Esophagus (tissue), 2 donors: ENCODE results near the gene SPACA6. TPM values are rescaled to one million over a fixed set of nuclear protein-coding genes. Genes with fewer than 3 reads are reported as not detected.

Experiments
- H3K27ac ChIP-seq, 2 donors: one replicate each; pipeline ENCODE4 v1.5.1; 2013; ENCODE audit warnings: low read depth in 2 of 2, mild to moderate bottlenecking in 2 of 2, inconsistent platforms in 1 of 2, low read length in 1 of 2, moderate library complexity in 1 of 2
- H3K27me3 ChIP-seq, 2 donors: one replicate each; pipeline ENCODE4 v1.6.1; 2013; ENCODE audit warnings: low read length in 2 of 2, control low read depth in 1 of 2, mild to moderate bottlenecking in 1 of 2; ENCODE audit not compliant: insufficient read depth in 2 of 2, control insufficient read depth in 1 of 2
- H3K36me3 ChIP-seq, 2 donors: one replicate each; pipeline ENCODE4 v1.6.1; 2013; ENCODE audit warnings: low read length in 1 of 2; ENCODE audit not compliant: control insufficient read depth in 2 of 2, insufficient read depth in 2 of 2
- H3K4me1 ChIP-seq, 2 donors: one replicate each; pipeline ENCODE4 v1.6.1; 2013; ENCODE audit warnings: low read length in 1 of 2; ENCODE audit not compliant: control insufficient read depth in 2 of 2, insufficient read depth in 2 of 2
- H3K4me3 ChIP-seq, 2 donors: one replicate each; pipeline ENCODE4 v1.5.1; 2013; ENCODE audit warnings: low read length in 2 of 2, mild to moderate bottlenecking in 2 of 2, low read depth in 1 of 2, moderate library complexity in 1 of 2
- H3K9me3 ChIP-seq, 2 donors: one replicate each; pipeline ENCODE4 v1.6.1; 2013; ENCODE audit warnings: mild to moderate bottlenecking in 2 of 2, low read depth in 1 of 2, low read length in 1 of 2, moderate library complexity in 1 of 2; ENCODE audit not compliant: control insufficient read depth in 2 of 2, insufficient read depth in 1 of 2
- WGBS, 2 donors: extraction: QIAGEN DNeasy Blood & Tissue Kit; methylation state at CpG; one replicate each; pipeline ENCODE4 v1.1.7; 2013; 5-methylcytosine and 5-hydroxymethylcytosine counted together
- polyA plus RNA-seq, 2 donors: library from polyadenylated mRNA; stranded (reverse); fragments of 200-250 nt; gene quantifications; one replicate each; pipeline ENCODE4 v1.2.3, GENCODE V29; 2013
- donor health status: healthy with polysubstance abuse.
- donor health status: Bipolar disorder and iron deficiency.

SPACA6 gene
- polyA plus RNA-seq, 2 donors = 4.4 to 14.0 TPM

GRCh38 chr19:51702825-51703574, 9.9 kb downstream of the SPACA6 start:
- no peaks in the 10 kb centered on the region for H3K9me3 ChIP-seq
- no peaks in the 10 kb centered on the region for H3K36me3 ChIP-seq
- peak overlapping the region; percentile 91 to 94 for H3K27ac ChIP-seq
- peaks cover 4 to 10% of the 10 kb centered on the region in 2 donors for H3K4me1 ChIP-seq
- H3K4me3 ChIP-seq = peak overlapping the region; percentile 62 to 72
- WGBS, 2 donors = 19 to 22% methylated on average over 42 to 46 of the region's 46 CpGs
- no peaks in the 10 kb centered on the region for H3K27me3 ChIP-seq

- Histone ChIP-seq H3K4me1 (peaks cover 4 to 10% of the 10 kb centered on the region in 2 donors), H3K36me3 (no peaks in the 10 kb centered on the region), H3K9me3 (no peaks in the 10 kb centered on the region), H3K27ac (peak overlapping the region; percentile 91 to 94), H3K27me3 (no peaks in the 10 kb centered on the region), H3K4me3 (peak overlapping the region; percentile 62 to 72)
- WGBS, 2 donors = 1 to 2% methylated on average over 64 to 74 of the region's 74 CpGs
Observed at GRCh38 chr19:51703575-51704515, 10.7 kb downstream of the SPACA6 start.

GRCh38 chr19:51704626-51705025, 11.5 kb downstream of the SPACA6 start:
- H3K27ac ChIP-seq = peak overlapping the region; percentile 91 to 94
- H3K4me1 ChIP-seq = peaks cover 4 to 10% of the 10 kb centered on the region in 2 donors
- H3K9me3 ChIP-seq = no peaks in the 10 kb centered on the region
- no peaks in the 10 kb centered on the region for H3K36me3 ChIP-seq
- peak overlapping the region; percentile 62 to 72 for H3K4me3 ChIP-seq
- WGBS, 2 donors = 18 to 31% methylated on average over 4 of the region's 4 CpGs
- no peaks in the 10 kb centered on the region for H3K27me3 ChIP-seq

GRCh38 chr19:51706296-51706695, 13.2 kb downstream of the SPACA6 start:
- H3K4me1 ChIP-seq = peaks cover 4 to 10% of the 10 kb centered on the region in 2 donors
- H3K4me3 ChIP-seq = no peak overlapping the region
- H3K27ac ChIP-seq = no peak overlapping the region
- WGBS, 2 donors = 98 to 100% methylated on average over 4 of the region's 4 CpGs
- H3K9me3 ChIP-seq = no peaks in the 10 kb centered on the region
- H3K27me3 ChIP-seq = no peaks in the 10 kb centered on the region
- no peaks in the 10 kb centered on the region for H3K36me3 ChIP-seq

- WGBS, 2 donors = 93 to 96% methylated on average over 3 of the region's 3 CpGs
- Histone ChIP-seq H3K36me3 (no peaks in the 10 kb centered on the region), H3K4me3 (no peak overlapping the region), H3K27me3 (no peaks in the 10 kb centered on the region), H3K9me3 (no peaks in the 10 kb centered on the region), H3K4me1 (peaks cover 4 to 8% of the 10 kb centered on the region in 2 donors), H3K27ac (no peak overlapping the region)
Observed at GRCh38 chr19:51706885-51707284, 13.8 kb downstream of the SPACA6 start.

GRCh38 chr19:51708811-51709210, 15.7 kb downstream of the SPACA6 start:
- H3K27ac ChIP-seq = no peak overlapping the region
- WGBS, 2 donors = 76 to 79% methylated on average over 4 of the region's 4 CpGs
- no peaks in the 10 kb centered on the region for H3K9me3 ChIP-seq
- H3K4me3 ChIP-seq = no peak overlapping the region
- no peaks in the 10 kb centered on the region for H3K36me3 ChIP-seq
- peaks cover 0 to 2% of the 10 kb centered on the region in 2 donors for H3K4me1 ChIP-seq
- H3K27me3 ChIP-seq = no peaks in the 10 kb centered on the region

- H3K36me3 ChIP-seq = no peaks in the 10 kb centered on the region
- peaks cover 0 to 3% of the 10 kb centered on the region in 2 donors for H3K4me1 ChIP-seq
- H3K27me3 ChIP-seq = no peaks in the 10 kb centered on the region
- H3K4me3 ChIP-seq = no peak overlapping the region
- no peaks in the 10 kb centered on the region for H3K9me3 ChIP-seq
- H3K27ac ChIP-seq = no peak overlapping the region
- WGBS, 2 donors = 55 to 64% methylated on average over 6 of the region's 6 CpGs
Observed at GRCh38 chr19:51709575-51709974, 16.4 kb downstream of the SPACA6 start.

- WGBS, 2 donors = 39 to 69% methylated on average over 2 of the region's 2 CpGs
- Histone ChIP-seq H3K36me3 (no peaks in the 10 kb centered on the region), H3K4me3 (no peak overlapping the region)
Observed at GRCh38 chr19:51710163-51710562, 17.0 kb downstream of the SPACA6 start.

GRCh38 chr19:51711702-51712101, 18.6 kb downstream of the SPACA6 start:
- Histone ChIP-seq H3K9me3 (no peaks in the 10 kb centered on the region), H3K27ac (no peak overlapping the region), H3K4me1 (peaks cover 0 to 3% of the 10 kb centered on the region in 2 donors), H3K27me3 (no peaks in the 10 kb centered on the region), H3K36me3 (no peaks in the 10 kb centered on the region), H3K4me3 (no peak overlapping the region)
- WGBS, 2 donors = 81 to 91% methylated on average over 1 of the region's 1 CpG

More at GRCh38 chr19:51710163-51710562, 17.0 kb downstream of the SPACA6 start:
- no peaks in the 10 kb centered on the region for H3K27me3 ChIP-seq
- H3K27ac ChIP-seq = no peak overlapping the region
- H3K4me1 ChIP-seq = peaks cover 0 to 3% of the 10 kb centered on the region in 2 donors
- H3K9me3 ChIP-seq = no peaks in the 10 kb centered on the region
